ENCODE data around the gene UBE2D3. TPM values are rescaled to one million over a fixed set of nuclear protein-coding genes. Genes with fewer than 3 reads are reported as not detected.
"Not testable (repeated sequence)": the region's sequence is repeated elsewhere in the genome, so short reads cannot be mapped to it uniquely, and the experiment has no call there.

UBE2D3 gene
- total RNA-seq, 2 experiments from 2014 or later, result 447 to 450 TPM

GRCh38 chr4:102827674-102828496 is 534 bp upstream of the UBE2D3 start:
- CTCF ChIA-PET, result interaction anchor here (0.5 to 1.9 kb wide), 6 partner anchors 11 to 208 kb away, joined by 3 to 5 read pairs (median 4); partner anchors contain the start of gene CISD2

GRCh38 chr4:102826105-102826889 is 1.1 kb downstream of the UBE2D3 start:
- intact Hi-C loops (cut with micrococcal nuclease), result loop anchor here (2.0 to 5.0 kb wide), 2 partner anchors 377 to 1479 kb away; partner anchors contain the start of gene PPP3CA
- H3K4me1 Mint-ChIP-seq (ENCODE audit: low read depth), result peaks cover 33% of the 10 kb centered on the region
- no peaks in the 10 kb centered on the region for H3K27me3 Mint-ChIP-seq (ENCODE audit: low read depth)
- H3K9me3 Mint-ChIP-seq, result no peaks in the 10 kb centered on the region
- H3K4me3 Mint-ChIP-seq, result no peak overlapping the region
- peaks cover 27% of the 10 kb centered on the region for H3K36me3 Mint-ChIP-seq (ENCODE audit: low read depth)
- no peak overlapping the region for H3K27ac Mint-ChIP-seq
- CTCF ChIA-PET, result interaction anchor here (0.9 to 1.9 kb wide), 3 partner anchors 10 to 66 kb away, joined by 3 to 5 read pairs (median 4); partner anchors contain the start of gene MANBA
- no peak for DNase-seq

More at GRCh38 chr4:102827674-102828496, 534 bp upstream of the UBE2D3 start:
- H3K4me3 Mint-ChIP-seq, result no peak overlapping the region
- peaks cover 17% of the 10 kb centered on the region for H3K36me3 Mint-ChIP-seq (ENCODE audit: low read depth)
- H3K9me3 Mint-ChIP-seq, result no peaks in the 10 kb centered on the region
- peak; percentile 100 for DNase-seq
- no peaks in the 10 kb centered on the region for H3K27me3 Mint-ChIP-seq (ENCODE audit: low read depth)
- no peak overlapping the region for H3K27ac Mint-ChIP-seq
- intact Hi-C loops (cut with micrococcal nuclease), result loop anchor here (1.0 to 5.0 kb wide), 17 partner anchors 9 to 1481 kb away; partner anchors contain the start of genes BDH2, CENPE, CISD2 and MANBA
- H3K4me1 Mint-ChIP-seq (ENCODE audit: low read depth), result peaks cover 23% of the 10 kb centered on the region

- Mint-ChIP-seq H3K36me3 (ENCODE audit: low read depth) (peaks cover 33% of the 10 kb centered on the region), H3K9me3 (no peaks in the 10 kb centered on the region), H3K4me3 (no peak overlapping the region), H3K4me1 (ENCODE audit: low read depth) (peaks cover 41% of the 10 kb centered on the region), H3K27ac (no peak overlapping the region), H3K27me3 (ENCODE audit: low read depth) (no peaks in the 10 kb centered on the region)
- DNase-seq, result peak; percentile 62
- intact Hi-C loops (cut with micrococcal nuclease), result loop anchor here (1.0 to 5.0 kb wide), 4 partner anchors 16 to 1478 kb away; partner anchors contain the start of gene PPP3CA
- CTCF ChIA-PET, result interaction anchor here (0.6 to 1.1 kb wide), 4 partner anchors 19 to 263 kb away, joined by 3 to 4 read pairs (median 3); partner anchors contain the start of gene MANBA
Observed at GRCh38 chr4:102825261-102826091, 1.9 kb downstream of the UBE2D3 start.

DNA sequence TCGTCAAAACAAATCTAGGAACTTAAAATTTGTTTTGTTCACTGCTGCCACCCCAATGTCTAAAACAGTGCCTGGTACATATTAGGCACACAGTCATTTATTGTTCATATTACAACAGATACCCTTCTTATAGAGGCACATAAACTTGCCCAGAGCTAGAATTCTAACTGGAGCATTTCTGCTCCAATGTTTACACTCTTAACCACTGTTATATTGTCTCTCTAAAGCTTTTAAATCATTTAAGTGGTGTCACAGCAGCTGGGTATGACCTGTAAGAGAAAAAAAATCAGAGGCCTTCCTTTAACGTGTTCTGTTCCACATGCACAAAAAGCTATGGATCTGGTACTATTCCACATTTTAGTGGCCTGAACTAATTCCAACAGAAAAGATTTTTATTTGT is 3.0 kb downstream of the UBE2D3 start:
- CTCF ChIA-PET, result interaction anchor here (1.5 kb wide), 1 partner anchor 171 kb away, joined by 3 read pairs; no protein-coding TSS in a partner anchor
- DNase-seq, result no peak

GRCh38 chr4:102823897-102824296 is 3.5 kb downstream of the UBE2D3 start:
- Mint-ChIP-seq H3K27ac (no peak overlapping the region), H3K4me3 (peak overlapping the region; percentile 66), H3K4me1 (ENCODE audit: low read depth) (peaks cover 49% of the 10 kb centered on the region), H3K27me3 (ENCODE audit: low read depth) (no peaks in the 10 kb centered on the region), H3K9me3 (no peaks in the 10 kb centered on the region), H3K36me3 (ENCODE audit: low read depth) (peaks cover 41% of the 10 kb centered on the region)
- no peak for DNase-seq
- intact Hi-C loops (cut with micrococcal nuclease), result no loop called here
- CTCF ChIA-PET, result interaction anchor here (1.1 to 1.5 kb wide), 3 partner anchors 63 to 478 kb away, joined by 3 read pairs; partner anchors contain the start of gene MANBA

More for the DNA sequence above, 3.0 kb downstream of the UBE2D3 start:
- Mint-ChIP-seq H3K9me3 (no peaks in the 10 kb centered on the region), H3K36me3 (ENCODE audit: low read depth) (peaks cover 40% of the 10 kb centered on the region), H3K27ac (no peak overlapping the region), H3K27me3 (ENCODE audit: low read depth) (no peaks in the 10 kb centered on the region), H3K4me1 (ENCODE audit: low read depth) (peaks cover 51% of the 10 kb centered on the region), H3K4me3 (no peak overlapping the region)
- intact Hi-C loops (cut with micrococcal nuclease), result no loop called here

DNA sequence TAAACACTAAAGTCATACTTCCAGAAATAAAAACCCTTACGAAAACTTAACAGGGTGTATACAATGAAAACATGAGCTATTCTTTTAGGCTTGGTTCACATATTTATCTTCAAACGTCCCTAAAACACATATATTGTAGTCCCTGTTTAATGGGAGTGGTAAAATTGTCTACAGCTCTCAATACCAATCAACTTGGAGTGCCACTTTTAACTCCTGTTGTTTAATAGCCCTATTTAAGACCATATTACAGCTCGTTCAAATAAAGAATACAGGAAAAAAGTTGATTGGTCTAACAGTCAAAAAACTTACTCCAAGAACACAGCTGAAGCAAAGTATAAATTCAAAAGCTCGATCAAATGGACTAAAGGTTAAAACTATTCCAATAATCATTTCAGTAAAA is 3.9 kb downstream of the UBE2D3 start:
- intact Hi-C loops (cut with micrococcal nuclease), result no loop called here
- no peak for DNase-seq
- Mint-ChIP-seq H3K9me3 (no peaks in the 10 kb centered on the region), H3K27ac (no peak overlapping the region), H3K27me3 (ENCODE audit: low read depth) (no peaks in the 10 kb centered on the region), H3K36me3 (ENCODE audit: low read depth) (peaks cover 43% of the 10 kb centered on the region), H3K4me3 (peak overlapping the region; percentile 66), H3K4me1 (ENCODE audit: low read depth) (peaks cover 51% of the 10 kb centered on the region)
- CTCF ChIA-PET, result interaction anchor here (1.1 to 1.5 kb wide), 3 partner anchors 63 to 478 kb away, joined by 3 read pairs; partner anchors contain the start of gene MANBA

DNA sequence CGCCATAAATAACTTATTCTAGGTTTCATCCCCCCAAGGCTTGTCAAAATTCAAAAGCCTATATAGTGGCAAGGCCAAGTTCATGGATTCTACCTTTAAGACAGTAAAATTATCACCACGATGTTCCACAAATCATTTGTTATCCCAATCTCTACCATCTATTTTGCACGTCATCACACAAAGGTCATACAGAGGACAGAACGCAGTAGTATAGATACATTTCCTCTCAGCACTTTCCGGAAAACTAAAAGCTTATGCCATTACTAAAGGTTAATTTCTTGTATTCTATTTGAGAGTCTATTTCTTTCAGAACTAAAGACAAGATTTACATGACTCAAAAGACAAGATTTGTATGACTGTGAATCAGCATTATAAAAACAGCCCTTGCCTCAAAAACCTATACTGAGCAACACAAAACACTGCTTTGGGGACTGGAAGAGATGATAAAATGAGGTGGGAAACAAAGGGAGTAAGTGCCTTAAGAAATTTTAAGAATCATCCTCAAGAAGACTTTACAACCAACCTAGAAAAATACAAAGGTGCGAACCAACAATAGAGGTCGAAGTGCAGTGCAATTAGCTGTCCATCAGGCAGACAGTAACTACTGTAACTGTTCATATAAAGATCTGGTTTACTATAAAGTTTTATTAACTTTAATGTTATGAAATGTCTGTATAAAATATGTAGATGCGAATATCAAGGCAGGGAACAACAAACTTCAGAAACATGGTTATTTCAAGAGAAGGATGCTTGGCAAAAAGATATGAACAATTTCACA is 7.6 kb downstream of the UBE2D3 start:
- CTCF ChIA-PET, result interaction anchor here (0.5 to 0.7 kb wide), 3 partner anchors 199 to 1402 kb away, joined by 3 read pairs; no protein-coding TSS in a partner anchor
- intact Hi-C loops (cut with micrococcal nuclease), result loop anchor here (1.0 kb wide), 1 partner anchor 8 kb away; the partner anchor contains the start of gene UBE2D3

DNA sequence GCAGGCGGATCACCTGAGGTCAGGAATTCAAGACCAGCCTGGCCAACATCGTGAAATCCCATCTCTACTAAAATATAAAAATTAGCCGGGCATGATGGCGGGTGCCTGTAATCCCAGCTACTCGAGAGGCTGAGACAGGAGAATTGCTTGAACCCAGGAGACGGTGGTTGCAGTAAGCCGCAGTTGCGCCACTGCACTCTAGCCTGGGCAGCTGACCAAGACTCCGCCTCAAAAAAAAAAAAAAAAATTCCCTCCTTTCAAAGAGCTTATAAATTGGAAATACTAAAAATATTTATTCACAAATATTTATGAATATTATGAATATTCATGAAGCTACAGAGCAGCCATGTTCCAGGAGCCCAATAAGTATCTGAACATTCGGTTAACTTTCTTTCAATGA is 8.3 kb downstream of the UBE2D3 start:
- Mint-ChIP-seq H3K4me3 (peak overlapping the region; percentile 66), H3K36me3 (ENCODE audit: low read depth) (peaks cover 67% of the 10 kb centered on the region), H3K27ac (peak overlapping the region; percentile 91), H3K4me1 (ENCODE audit: low read depth) (peaks cover 83% of the 10 kb centered on the region)
- CTCF ChIA-PET, result interaction anchor here (0.6 to 0.7 kb wide), 2 partner anchors 198 to 1401 kb away, joined by 3 read pairs; no protein-coding TSS in a partner anchor
- not testable (repeated sequence) for H3K27me3 Mint-ChIP-seq (ENCODE audit: low read depth); H3K9me3 Mint-ChIP-seq; DNase-seq
- intact Hi-C loops (cut with micrococcal nuclease), result loop anchor here (1.0 kb wide), 1 partner anchor 8 kb away; the partner anchor contains the start of gene UBE2D3

More for the DNA sequence above, 7.6 kb downstream of the UBE2D3 start:
- Mint-ChIP-seq H3K4me3 (peak overlapping the region; percentile 66), H3K9me3 (no peaks in the 10 kb centered on the region), H3K27ac (peak overlapping the region; percentile 91), H3K27me3 (ENCODE audit: low read depth) (no peaks in the 10 kb centered on the region), H3K4me1 (ENCODE audit: low read depth) (peaks cover 79% of the 10 kb centered on the region), H3K36me3 (ENCODE audit: low read depth) (peaks cover 68% of the 10 kb centered on the region)
- DNase-seq, result no peak

DNA sequence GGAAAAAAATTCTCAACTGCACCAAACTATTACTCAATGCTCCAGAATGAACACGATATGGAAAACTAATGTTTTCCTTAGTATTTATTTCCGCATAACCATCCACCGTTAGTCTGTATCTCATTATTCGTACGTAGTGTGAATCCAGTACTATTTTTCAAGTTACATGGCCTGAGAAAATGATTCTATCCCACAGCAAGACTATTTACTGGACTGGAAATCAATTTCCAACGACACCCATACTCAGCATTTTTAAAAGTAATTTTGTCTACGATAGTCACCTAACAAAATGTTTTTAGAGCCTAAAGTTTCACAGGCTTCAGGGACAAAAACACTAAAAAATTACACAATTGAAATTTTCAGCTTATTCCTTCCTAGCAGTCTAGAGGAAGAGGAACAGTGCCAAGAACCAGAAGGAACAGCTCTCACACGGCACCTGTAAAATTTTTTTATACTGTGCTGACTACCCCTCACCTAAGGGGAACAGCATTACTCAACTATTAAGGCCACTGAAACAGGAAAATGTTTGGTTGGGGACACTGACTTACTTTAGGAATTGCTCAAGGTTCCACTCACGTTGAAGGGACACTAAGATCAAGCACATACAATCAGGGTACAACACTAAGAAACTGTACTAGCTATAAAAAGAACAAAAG is 9.6 kb downstream of the UBE2D3 start:
- H3K27me3 Mint-ChIP-seq (ENCODE audit: low read depth), result no peaks in the 10 kb centered on the region
- intact Hi-C loops (cut with micrococcal nuclease), result loop anchor here (1.0 kb wide), 1 partner anchor 8 kb away; no protein-coding TSS in a partner anchor

DNA sequence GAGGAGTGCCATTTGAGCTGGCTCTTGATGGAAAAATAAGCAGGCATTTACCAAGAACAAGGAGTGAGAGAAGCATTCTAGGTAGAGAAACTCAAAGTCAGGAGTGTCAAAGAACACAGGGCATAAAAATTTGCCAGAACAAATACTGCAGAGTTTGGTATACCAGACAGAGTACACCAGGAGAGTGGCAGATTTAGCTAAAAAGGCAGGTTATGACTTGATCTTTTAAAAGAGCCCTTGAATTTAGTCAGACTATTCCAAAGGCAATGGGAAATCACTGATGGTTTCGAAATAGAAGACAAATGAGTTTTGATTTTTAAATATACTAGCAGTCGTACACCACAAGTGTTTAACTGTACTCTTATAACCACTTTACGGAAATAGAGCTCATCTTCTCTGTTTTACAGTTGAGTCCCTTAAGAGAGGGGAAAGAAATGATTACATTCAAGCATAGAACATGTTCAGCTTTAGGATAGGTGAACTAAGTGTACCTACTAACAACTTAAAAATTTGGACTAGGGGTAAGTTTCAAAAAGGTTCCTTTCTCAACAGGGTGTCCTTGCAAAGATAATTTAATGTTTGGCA is 10.2 kb downstream of the UBE2D3 start:
- H3K4me1 Mint-ChIP-seq (ENCODE audit: low read depth), result peaks cover 88% of the 10 kb centered on the region
- no peak for DNase-seq
- CTCF ChIA-PET, result interaction anchor here (1.5 kb wide), 1 partner anchor 10 kb away, joined by 5 read pairs; the partner anchor contains the start of gene UBE2D3
- H3K9me3 Mint-ChIP-seq, result no peaks in the 10 kb centered on the region
- no peaks in the 10 kb centered on the region for H3K27me3 Mint-ChIP-seq (ENCODE audit: low read depth)
- intact Hi-C loops (cut with micrococcal nuclease), result loop anchor here (1.0 kb wide), 1 partner anchor 8 kb away; no protein-coding TSS in a partner anchor
- peak overlapping the region; percentile 88 for H3K27ac Mint-ChIP-seq
- peaks cover 63% of the 10 kb centered on the region for H3K36me3 Mint-ChIP-seq (ENCODE audit: low read depth)
- peak overlapping the region; percentile 27 for H3K4me3 Mint-ChIP-seq

More for the DNA sequence above, 9.6 kb downstream of the UBE2D3 start:
- Mint-ChIP-seq H3K4me1 (ENCODE audit: low read depth) (peaks cover 89% of the 10 kb centered on the region), H3K27ac (peak overlapping the region; percentile 88), H3K9me3 (no peaks in the 10 kb centered on the region), H3K36me3 (ENCODE audit: low read depth) (peaks cover 65% of the 10 kb centered on the region), H3K4me3 (peak overlapping the region; percentile 27)
- CTCF ChIA-PET, result interaction anchor here (1.5 kb wide), 1 partner anchor 10 kb away, joined by 5 read pairs; the partner anchor contains the start of gene UBE2D3
- no peak for DNase-seq
